ENCODE measurements around the gene IL20. TPM values are rescaled to one million over a fixed set of nuclear protein-coding genes. Genes with fewer than 3 reads are reported as not detected.
A peak's percentile ranks its signal among the peaks of the same experiment; 100 is the strongest.

The IL20 gene
- total RNA-seq, 4 donors from 2014 or later, result not detected

GRCh38 chr1:206907304-206907991 lies 42.0 kb downstream of the IL20 start:
- H3K27me3 ChIP-seq, result no peaks in the 10 kb centered on the region
- TF ChIP-seq CTCF (IDR thresholded peaks at IDR 0.05), result peak in 2 of 6 experiments; percentile 4 to 15
- TF ChIP-seq POLR2A (IDR thresholded peaks at IDR 0.05), result no peak
- H3K4me1 ChIP-seq, result peaks cover 0 to 37% (median 10%) of the 10 kb centered on the region in 4 donors
- no peaks in the 10 kb centered on the region for H3K9me3 ChIP-seq
- DNase-seq, result no peak
- no peak overlapping the region for H3K4me3 ChIP-seq
- no peaks in the 10 kb centered on the region for H3K36me3 ChIP-seq
- H3K27ac ChIP-seq, result peak overlapping the region in 1 of 4 donors; percentile 49

- H3K36me3 ChIP-seq, result no peaks in the 10 kb centered on the region
- no peaks in the 10 kb centered on the region for H3K27me3 ChIP-seq
- no peak for DNase-seq
- H3K27ac ChIP-seq, result peak overlapping the region in 1 of 4 donors; percentile 89
- H3K9me3 ChIP-seq, result no peaks in the 10 kb centered on the region
- H3K4me3 ChIP-seq, result no peak overlapping the region
- peaks cover 0 to 37% (median 11%) of the 10 kb centered on the region in 4 donors for H3K4me1 ChIP-seq
- TF ChIP-seq POLR2A (IDR thresholded peaks at IDR 0.05) (no peak), CTCF (IDR thresholded peaks at IDR 0.05) (no peak)
These were observed 42.6 kb downstream of the IL20 start for GRCh38 chr1:206908038-206908437.

- no peaks in the 10 kb centered on the region for H3K27me3 ChIP-seq
- H3K4me1 ChIP-seq, result peaks cover 0 to 37% (median 13%) of the 10 kb centered on the region in 4 donors
- no peaks in the 10 kb centered on the region for H3K9me3 ChIP-seq
- TF ChIP-seq CTCF (IDR thresholded peaks at IDR 0.05) (no peak), POLR2A (IDR thresholded peaks at IDR 0.05) (no peak)
- peak overlapping the region; percentile 34 to 57 (median 48) for H3K4me3 ChIP-seq
- H3K36me3 ChIP-seq, result no peaks in the 10 kb centered on the region
- H3K27ac ChIP-seq, result peak overlapping the region in 2 of 4 donors; percentile 19 to 89
- peak in 2 of 3 donors; percentile 75 to 79 for DNase-seq
These were observed 43.9 kb downstream of the IL20 start for GRCh38 chr1:206909161-206909882.

- TF ChIP-seq CTCF (IDR thresholded peaks at IDR 0.05) (no peak), POLR2A (IDR thresholded peaks at IDR 0.05) (no peak)
- Histone ChIP-seq H3K4me1 (peaks cover 0 to 37% (median 15%) of the 10 kb centered on the region in 4 donors), H3K36me3 (no peaks in the 10 kb centered on the region), H3K4me3 (peak overlapping the region; percentile 34 to 57 (median 48)), H3K27ac (peak overlapping the region in 2 of 4 donors; percentile 19 to 89), H3K9me3 (no peaks in the 10 kb centered on the region), H3K27me3 (no peaks in the 10 kb centered on the region)
- no peak for DNase-seq
These were observed 44.5 kb downstream of the IL20 start for GRCh38 chr1:206909883-206910318.

- peaks cover 0 to 29% (median 16%) of the 10 kb centered on the region in 4 donors for H3K4me1 ChIP-seq
- no peaks in the 10 kb centered on the region for H3K36me3 ChIP-seq
- no peaks in the 10 kb centered on the region for H3K27me3 ChIP-seq
- no peak overlapping the region for H3K4me3 ChIP-seq
- TF ChIP-seq POLR2A (IDR thresholded peaks at IDR 0.05) (no peak), CTCF (IDR thresholded peaks at IDR 0.05) (peak; percentile 71 to 90 (median 82))
- H3K27ac ChIP-seq, result peak overlapping the region in 1 of 4 donors; percentile 89
- DNase-seq, result no peak
- H3K9me3 ChIP-seq, result no peaks in the 10 kb centered on the region
These were observed 45.7 kb downstream of the IL20 start for GRCh38 chr1:206911064-206911663.
